Mucosa of descending colon (tissue), 3 donors: ENCODE data around the gene DNAJA4. TPM values are rescaled to one million over a fixed set of nuclear protein-coding genes. Genes with fewer than 3 reads are reported as not detected.

Experiments
- ATAC-seq: fragments of 200-7000 bp; cut with Tn5 transposase; one replicate; pipeline ENCODE4 v1.9.1; 2020; ENCODE audit warnings: mild to moderate bottlenecking, moderate library complexity
- DNase-seq, 3 donors: peaks; one replicate each; pipeline ENCODE4 v3.0.0-alpha.2; 2020
- H3K36me3 ChIP-seq: fragments of 200-600 bp; one replicate; pipeline ENCODE4 v1.8.0; 2021; ENCODE audit warnings: low read depth, mild to moderate bottlenecking
- H3K4me1 ChIP-seq: fragments of 200-600 bp; one replicate; pipeline ENCODE4 v1.8.0; 2021; ENCODE audit warnings: low read depth, mild to moderate bottlenecking
- H3K4me3 ChIP-seq: fragments of 200-600 bp; one replicate; pipeline ENCODE4 v1.8.0; 2021; ENCODE audit warnings: mild to moderate bottlenecking
- H3K9me3 ChIP-seq: fragments of 200-600 bp; one replicate; pipeline ENCODE4 v1.8.0; 2021; ENCODE audit warnings: mild to moderate bottlenecking
- CTCF ChIP-seq: fragments of 200-600 bp; IDR thresholded peaks from one replicate; pipeline ENCODE4 v1.8.0; 2022; ENCODE audit warnings: antibody characterized with exemption, mild to moderate bottlenecking
- intact Hi-C, 2 donors: fragments of 100-400 bp; cut with DNase I in 1 of 2; cut with micrococcal nuclease in 1 of 2; formaldehyde crosslinking; loops; one replicate each; pipeline versions ENCODE4 v1.11.0 to v1.11.1; 2022; cut with DNase I, micrococcal nuclease
- long read RNA-seq, 2 donors: library from polyadenylated mRNA; unstranded; transcript quantifications; one replicate each; pipeline ENCODE4 v2.0.0, GENCODE V29; 2019 to 2021
- total RNA-seq, 3 donors: library from RNA; stranded (reverse); fragmentation: NEBNext Ultra II Directional in 2 of 3; extraction: Animal tissue kit (Norgen Biotek cat#: 25700) in 2 of 3; gene quantifications; one replicate each; pipeline versions ENCODE4 v1.2.1 to v1.2.4, GENCODE V29; 2021 to 2023
- donor health status: DM: no; HTN: no; CAD: no; lungs with moderate emphysema.
- donor health status: DM: no; HTN: no; CAD: no.
- donor health status: DM: no; HTN: yes; CAD: no.

DNAJA4 gene
- total RNA-seq = 10 to 100 TPM; 33.8 to 52.8 (median 43.5) TPM
- long read RNA-seq, donor 1, transcript DNAJA4-202 (7 exons, 3,116 nt) = major isoform, 17 of 33 reads
- long read RNA-seq, donor 1, transcript DNAJA4-203 (8 exons, 3,245 nt) = minor isoform, 12 of 33 reads
- long read RNA-seq, donor 1, partial matches to known transcripts = 1 of 33 reads
- long read RNA-seq, donor 1, other reads (novel, unspliced or antisense) = 2 of 33 reads
- long read RNA-seq, donor 2, transcript DNAJA4-203 (8 exons, 3,245 nt) = major isoform, 7 of 10 reads
- long read RNA-seq, donor 2, partial matches to known transcripts = 1 of 10 reads
- long read RNA-seq, donor 2, other reads (novel, unspliced or antisense) = 2 of 10 reads

- no peaks in the 10 kb centered on the region for H3K36me3 ChIP-seq
- H3K4me3 ChIP-seq = peak within 1 kb of the TSS; percentile 42
- no peak for TF ChIP-seq CTCF
- intact Hi-C loops = no loop called here
- peaks cover 12% of the 10 kb centered on the region for H3K4me1 ChIP-seq
- ATAC-seq = peak; percentile 72
- H3K9me3 ChIP-seq = no peaks in the 10 kb centered on the region
- DNase-seq = peak; percentile 66 to 79 (median 78)
Observed at GRCh38 chr15:78264304-78265136, at the start of gene DNAJA4. DNAJA4 (plus strand) TSS chr15:78264562; CDS start chr15:78264764, 202 bp downstream.

GRCh38 chr15:78216276-78217104, 47.9 kb upstream of the DNAJA4 start:
- no peak for TF ChIP-seq CTCF
- DNase-seq (peak; percentile 87 to 97 (median 88)), ATAC-seq (peak; percentile 93)
- Histone ChIP-seq H3K9me3 (no peaks in the 10 kb centered on the region), H3K36me3 (no peaks in the 10 kb centered on the region), H3K4me1 (peaks cover 31% of the 10 kb centered on the region), H3K4me3 (no peak overlapping the region)
- intact Hi-C loops = no loop called here

- intact Hi-C loops = no loop called here
Observed at GRCh38 chr15:78220713-78221112, 43.6 kb upstream of the DNAJA4 start.

GRCh38 chr15:78222745-78223395, 41.5 kb upstream of the DNAJA4 start:
- intact Hi-C loops = no loop called here
- DNase-seq (no peak), ATAC-seq (no peak)
- TF ChIP-seq CTCF = no peak
- Histone ChIP-seq H3K4me3 (no peak overlapping the region), H3K4me1 (no peaks in the 10 kb centered on the region), H3K36me3 (no peaks in the 10 kb centered on the region), H3K9me3 (no peaks in the 10 kb centered on the region)

More at GRCh38 chr15:78220713-78221112, 43.6 kb upstream of the DNAJA4 start:
- Histone ChIP-seq H3K4me3 (no peak overlapping the region), H3K9me3 (no peaks in the 10 kb centered on the region), H3K36me3 (no peaks in the 10 kb centered on the region), H3K4me1 (peaks cover 9% of the 10 kb centered on the region)
- no peak for DNase-seq
- no peak for TF ChIP-seq CTCF
- no peak for ATAC-seq
